HG03520 (cell line): ENCODE results near the gene CNOT11.
"Not testable (repeated sequence)": the region's sequence is repeated elsewhere in the genome, so short reads cannot be mapped to it uniquely, and the experiment has no call there.

Experiments used
- ATAC-seq: cut with Tn5 transposase; IDR thresholded peaks from one replicate; pipeline ENCODE4 v1.9.1; 2021; ENCODE audit warnings: mild to moderate bottlenecking, moderate library complexity; ENCODE audit not compliant: unreplicated experiment

Gene CNOT11

DNA sequence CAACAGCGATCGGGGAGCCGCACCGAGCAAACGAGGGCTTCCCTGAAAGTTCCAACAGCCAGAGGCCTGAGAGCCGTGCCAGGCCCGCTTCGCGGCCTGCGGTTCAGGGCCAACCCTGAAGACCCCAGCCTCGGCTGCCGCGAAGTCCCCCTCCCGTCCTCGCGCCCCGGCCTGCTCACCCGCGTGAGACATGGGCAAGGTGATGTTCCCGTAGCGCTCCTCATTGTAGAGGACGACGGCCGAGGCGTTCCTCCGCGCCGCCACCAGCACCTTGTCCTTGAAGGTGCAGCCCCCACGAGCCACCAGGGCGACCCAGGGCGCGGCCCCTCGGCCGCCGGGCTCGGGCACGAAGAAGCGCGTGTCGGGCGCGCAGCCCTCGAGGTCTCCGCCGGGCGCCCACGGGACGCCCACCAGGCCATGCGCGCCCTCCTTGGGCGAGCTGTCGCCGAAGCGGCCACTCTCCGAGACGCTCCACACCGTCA lies 55.3 kb downstream of the CNOT11 start:
- peak; percentile 10 for ATAC-seq

DNA sequence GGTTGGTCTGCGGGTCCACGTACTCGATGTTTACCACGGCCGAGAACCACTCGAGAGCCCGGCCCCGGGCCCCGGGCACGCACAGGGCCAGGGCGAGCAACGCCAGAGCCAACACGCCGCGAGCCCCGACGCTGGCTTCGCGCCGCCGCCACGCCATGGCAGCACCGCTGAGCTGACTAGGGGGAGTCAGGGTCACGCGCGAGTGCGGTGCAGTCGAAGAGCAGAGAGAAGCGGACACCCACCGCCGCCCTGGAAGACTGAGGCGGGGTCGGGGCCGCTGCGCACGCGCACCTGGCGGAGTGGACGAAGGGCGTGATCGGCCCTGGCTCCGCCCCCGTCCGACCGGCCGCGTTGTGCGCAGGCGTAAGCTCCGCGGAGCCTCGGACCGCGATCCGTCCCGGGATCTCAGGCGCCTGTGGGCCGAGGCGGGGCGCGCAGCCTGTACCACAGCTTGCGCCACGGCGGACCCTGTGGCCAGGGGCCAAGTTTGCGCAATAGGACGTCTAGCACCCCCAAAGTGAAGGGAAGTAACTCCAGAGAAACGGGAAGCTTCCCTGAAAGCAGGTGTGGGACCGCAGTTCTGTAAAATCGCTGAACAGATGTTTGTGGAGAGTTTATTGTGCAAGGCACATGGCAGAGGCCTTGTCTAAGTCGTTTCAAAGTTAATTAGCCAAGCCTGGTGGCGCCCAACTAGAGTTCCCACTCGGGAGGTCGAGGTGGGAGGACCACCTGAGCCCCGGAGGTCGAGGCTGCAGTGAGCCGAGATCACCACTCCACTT lies 55.9 kb downstream of the CNOT11 start, which contains the start of gene RNF149:
Gene RNF149, minus strand, starts transcription at position 270 of the 779 bp plus-strand sequence. Its CDS starts 113 bp downstream, at position 157.
- ATAC-seq, result peak; percentile 53

DNA sequence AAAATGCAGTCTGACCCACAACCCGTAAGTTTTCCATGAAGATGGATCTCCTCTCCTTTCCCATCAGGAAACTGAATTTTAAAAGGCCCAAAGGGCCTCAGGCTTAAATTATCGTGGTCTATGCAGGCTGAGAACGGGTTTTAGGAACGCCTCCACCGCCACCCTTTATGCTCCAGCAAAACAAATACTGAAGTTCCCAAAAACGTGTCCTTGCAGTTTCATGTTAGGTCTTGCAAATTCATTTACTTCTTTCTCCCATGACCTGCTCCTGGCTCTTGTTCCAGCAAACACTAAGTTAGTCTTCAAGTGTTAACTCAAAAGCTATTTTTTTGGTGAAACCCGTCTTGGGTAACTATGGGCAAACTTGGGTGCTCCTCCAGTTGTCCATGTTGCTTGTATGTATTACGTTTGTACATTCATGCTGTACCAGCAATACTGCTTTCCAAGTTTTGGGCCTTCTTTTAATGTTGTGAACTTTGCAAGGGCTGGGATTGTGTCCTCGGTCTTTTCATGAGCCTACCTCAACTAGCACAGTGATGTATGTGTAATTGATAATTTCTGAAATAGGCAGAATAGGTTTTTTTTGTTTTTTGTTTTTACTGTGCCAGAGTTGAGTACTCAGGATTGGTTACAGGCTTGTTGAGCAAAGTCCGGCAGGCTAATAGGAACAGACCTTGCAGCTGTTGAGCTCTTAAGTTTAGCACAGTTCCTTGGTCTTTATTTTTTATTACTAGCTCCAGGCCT lies 57.6 kb downstream of the CNOT11 start:
- ATAC-seq, result no peak

DNA sequence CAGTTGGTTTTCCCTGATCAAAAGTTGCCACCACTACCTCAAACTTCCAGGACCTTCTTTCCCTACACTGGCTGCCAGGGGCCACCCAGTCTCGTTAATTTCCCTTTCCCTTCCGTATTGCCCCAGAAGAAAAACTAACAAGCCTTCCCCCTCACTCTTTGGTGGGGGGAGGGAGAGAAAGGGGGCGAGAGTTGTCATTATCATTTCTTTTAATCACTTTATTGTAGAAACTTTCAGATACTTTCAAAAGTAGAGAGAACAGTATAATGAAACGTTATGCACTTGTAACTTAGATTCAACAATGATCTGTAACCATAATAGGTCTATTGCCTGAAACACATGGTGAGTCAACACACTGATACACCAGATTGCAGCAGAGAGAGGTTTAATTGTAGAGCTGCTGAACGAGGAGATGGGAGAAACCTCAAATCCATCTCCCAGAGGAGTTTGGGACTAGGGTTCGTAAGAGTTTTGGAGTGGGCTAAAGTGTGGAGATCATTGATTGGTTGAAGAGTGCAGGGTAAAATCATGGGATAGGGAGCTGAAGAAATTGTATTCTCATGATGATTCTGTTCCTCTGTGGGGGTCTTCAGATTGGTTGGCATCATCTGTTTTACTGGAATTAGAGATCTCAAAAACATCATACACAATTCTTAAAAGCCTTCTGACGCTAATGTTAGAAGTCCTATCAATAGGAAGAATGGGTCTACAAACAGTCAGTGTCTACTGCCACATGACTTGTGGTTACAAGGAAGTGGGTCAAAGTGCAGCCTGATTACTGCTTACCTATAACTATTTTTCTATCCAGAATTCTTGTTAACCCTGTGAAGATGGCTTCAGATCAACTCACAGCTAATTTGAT lies 58.4 kb downstream of the CNOT11 start:
- no peak for ATAC-seq

DNA sequence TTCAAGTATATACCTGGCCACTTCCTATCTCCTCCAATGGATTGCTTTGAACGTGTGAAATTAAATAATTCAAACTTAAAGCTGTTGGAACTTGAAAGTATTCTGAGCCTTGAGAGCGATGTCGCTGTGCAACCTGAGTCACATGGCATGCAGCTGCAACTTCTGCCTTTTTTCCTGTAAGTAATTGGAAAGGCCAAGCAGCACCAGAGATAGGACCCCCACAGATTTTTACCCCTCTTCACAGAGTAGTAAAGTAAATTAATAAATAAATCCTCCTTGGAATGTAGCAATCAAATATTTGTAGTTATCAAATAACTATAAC lies 59.0 kb downstream of the CNOT11 start:
- ATAC-seq, result no peak

DNA sequence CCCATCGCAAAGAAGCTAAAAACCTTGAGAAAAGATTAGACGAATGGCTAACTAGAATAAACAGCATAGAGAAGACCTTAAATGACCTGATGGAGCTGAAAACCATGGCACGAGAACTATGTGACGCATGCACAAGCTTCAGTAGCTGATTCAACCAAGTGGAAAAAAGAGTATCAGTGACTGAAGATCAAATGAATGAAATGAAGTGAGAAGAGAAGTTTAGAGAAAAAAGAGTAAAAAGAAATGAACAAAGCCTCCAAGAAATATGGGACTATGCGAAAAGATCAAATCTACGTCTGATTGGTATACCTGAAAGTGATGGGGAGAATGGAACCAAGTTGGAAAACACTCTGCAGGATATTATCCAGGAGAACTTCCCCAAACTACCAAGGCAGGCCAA lies 63.9 kb downstream of the CNOT11 start:
- not testable (repeated sequence) for ATAC-seq
